Smooth muscle cell (in vitro differentiated cells): ENCODE results near the gene SKIDA1. TPM values are rescaled to one million over a fixed set of nuclear protein-coding genes. Genes with fewer than 3 reads are reported as not detected.
"Not testable (repeated sequence)": the region's sequence is repeated elsewhere in the genome, so short reads cannot be mapped to it uniquely, and the experiment has no call there.

ENCODE experiments used
- DNase-seq: peaks from one replicate; lab custom pipeline; 2025; ENCODE audit not compliant: unreplicated experiment; lab: John Stamatoyannopoulos, UW
- H2AFZ ChIP-seq: fragments of 200-600 bp; sonication (generic); 2 replicates; pipeline ENCODE4 v1.6.0; 2016; ENCODE audit warnings: antibody characterized with exemption, low read depth, mild to moderate bottlenecking
- H3F3A ChIP-seq: fragments of 200-600 bp; sonication (generic); 2 replicates; pipeline ENCODE4 v1.6.0; 2017; ENCODE audit warnings: antibody characterized with exemption, low read depth
- H3K27ac ChIP-seq: fragments of 200-600 bp; sonication (generic); 2 replicates; pipeline ENCODE4 v1.5.1; 2016; ENCODE audit warnings: low read depth, mild to moderate bottlenecking
- H3K27me3 ChIP-seq: fragments of 200-600 bp; sonication (generic); 2 replicates; pipeline ENCODE4 v1.6.1; 2016; ENCODE audit warnings: low read depth, mild to moderate bottlenecking
- H3K36me3 ChIP-seq: fragments of 200-600 bp; sonication (generic); 2 replicates; pipeline ENCODE4 v1.5.1; 2016; ENCODE audit warnings: low read depth
- H3K4me1 ChIP-seq: fragments of 200-600 bp; sonication (generic); 2 replicates; pipeline ENCODE4 v1.5.1; 2016; ENCODE audit warnings: low read depth
- H3K4me2 ChIP-seq: fragments of 200-600 bp; sonication (generic); 2 replicates; pipeline ENCODE4 v1.6.0; 2016; ENCODE audit warnings: mild to moderate bottlenecking
- H3K4me3 ChIP-seq: fragments of 200-600 bp; sonication (generic); 2 replicates; pipeline ENCODE4 v1.5.1; 2016; ENCODE audit warnings: mild to moderate bottlenecking
- H3K79me2 ChIP-seq: fragments of 200-600 bp; sonication (generic); 2 replicates; pipeline ENCODE4 v1.6.0; 2016; ENCODE audit warnings: low read depth, mild to moderate bottlenecking
- H3K9ac ChIP-seq: fragments of 200-600 bp; sonication (generic); 2 replicates; pipeline ENCODE4 v1.6.0; 2016; ENCODE audit warnings: low read depth
- H3K9me3 ChIP-seq: fragments of 200-600 bp; sonication (generic); replicated peaks from 2 replicates; pipeline ENCODE4 v1.5.1; 2016; ENCODE audit warnings: low read depth
- H4K20me1 ChIP-seq: fragments of 200-600 bp; sonication (generic); 2 replicates; pipeline ENCODE4 v1.6.0; 2016; ENCODE audit warnings: low read depth
- WGBS: methylation state at CpG from one replicate; pipeline ENCODE4 v1.1.7; 2016; ENCODE audit warnings: low lambda C conversion rate; 5-methylcytosine and 5-hydroxymethylcytosine counted together
- polyA plus RNA-seq: library from polyadenylated mRNA; unstranded; fragments of >200 nt; fragmentation: Nextera tagmentation; extraction: Ambion mirVana; gene quantifications from 2 replicates; pipeline ENCODE4 v1.2.1, GENCODE V29; 2016
- total RNA-seq: library from RNA; depleted of rRNA; stranded (reverse); fragments of >200 nt; gene quantifications from 2 replicates; pipeline ENCODE4 v1.2.3, GENCODE V29; 2014
- TF ChIP-seq, protein P1 (sequence below): fragments of 200-600 bp; sonication (generic); IDR thresholded peaks from 2 replicates; pipeline ENCODE4 v1.5.1; 2017; ENCODE audit warnings: borderline replicate concordance, mild to moderate bottlenecking, antibody characterized with exemption; ENCODE audit not compliant: insufficient read depth, poor library complexity, severe bottlenecking

SKIDA1 gene
- total and polyA plus RNA-seq, 2 experiments from 2014 or later: 0.53 to 1.8 TPM

DNA sequence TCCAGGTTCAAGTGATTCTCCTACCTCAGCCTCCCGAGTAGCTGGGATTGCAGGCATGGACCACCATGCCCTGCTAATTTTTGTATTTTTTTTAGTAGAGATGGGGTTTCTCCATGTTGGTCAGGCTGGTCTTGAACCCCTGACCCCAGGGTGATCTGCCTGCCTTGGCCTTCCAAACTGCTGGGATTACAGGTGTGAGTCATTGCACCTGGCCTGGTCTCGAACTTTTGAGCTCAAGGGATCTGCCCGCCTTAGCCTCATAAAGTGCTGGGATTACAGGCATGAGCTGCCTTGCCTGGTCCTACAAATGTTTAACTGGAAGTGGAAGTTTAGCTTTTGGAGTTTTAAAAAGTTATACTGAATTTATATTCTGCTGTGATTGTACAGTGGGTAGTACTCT is 11.4 kb upstream of the SKIDA1 start:
- Histone ChIP-seq H3F3A (peaks cover 5% of the 10 kb centered on the region), H3K4me2 (no peak overlapping the region), H3K4me1 (peaks cover 21% of the 10 kb centered on the region), H3K27me3 (no peaks in the 10 kb centered on the region), H4K20me1 (peaks cover 62% of the 10 kb centered on the region), H3K79me2 (peaks cover 72% of the 10 kb centered on the region), H2AFZ (no peak overlapping the region), H3K36me3 (peaks cover 5% of the 10 kb centered on the region), H3K9ac (no peak overlapping the region), H3K9me3 (no peaks in the 10 kb centered on the region), H3K4me3 (no peak overlapping the region), H3K27ac (no peak overlapping the region)
- no peak for DNase-seq
- WGBS: 89% methylated on average over 3 of the region's 3 CpGs
- TF ChIP-seq, protein P1, sequence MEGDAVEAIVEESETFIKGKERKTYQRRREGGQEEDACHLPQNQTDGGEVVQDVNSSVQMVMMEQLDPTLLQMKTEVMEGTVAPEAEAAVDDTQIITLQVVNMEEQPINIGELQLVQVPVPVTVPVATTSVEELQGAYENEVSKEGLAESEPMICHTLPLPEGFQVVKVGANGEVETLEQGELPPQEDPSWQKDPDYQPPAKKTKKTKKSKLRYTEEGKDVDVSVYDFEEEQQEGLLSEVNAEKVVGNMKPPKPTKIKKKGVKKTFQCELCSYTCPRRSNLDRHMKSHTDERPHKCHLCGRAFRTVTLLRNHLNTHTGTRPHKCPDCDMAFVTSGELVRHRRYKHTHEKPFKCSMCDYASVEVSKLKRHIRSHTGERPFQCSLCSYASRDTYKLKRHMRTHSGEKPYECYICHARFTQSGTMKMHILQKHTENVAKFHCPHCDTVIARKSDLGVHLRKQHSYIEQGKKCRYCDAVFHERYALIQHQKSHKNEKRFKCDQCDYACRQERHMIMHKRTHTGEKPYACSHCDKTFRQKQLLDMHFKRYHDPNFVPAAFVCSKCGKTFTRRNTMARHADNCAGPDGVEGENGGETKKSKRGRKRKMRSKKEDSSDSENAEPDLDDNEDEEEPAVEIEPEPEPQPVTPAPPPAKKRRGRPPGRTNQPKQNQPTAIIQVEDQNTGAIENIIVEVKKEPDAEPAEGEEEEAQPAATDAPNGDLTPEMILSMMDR: no peak

- Histone ChIP-seq H3K27ac (peak overlapping the region; percentile 49), H3K4me1 (peaks cover 30% of the 10 kb centered on the region), H4K20me1 (peaks cover 53% of the 10 kb centered on the region), H3K4me2 (peak overlapping the region; percentile 95), H3K4me3 (peak overlapping the region; percentile 64), H3K79me2 (peaks cover 74% of the 10 kb centered on the region)
- not testable (repeated sequence) for H3K9ac ChIP-seq, H2AFZ ChIP-seq, H3K9me3 ChIP-seq, DNase-seq, H3K27me3 ChIP-seq, H3K36me3 ChIP-seq, H3F3A ChIP-seq
- WGBS: 92% methylated on average over 9 of the region's 9 CpGs
Observed at GRCh38 chr10:21535976-21536375, 10.5 kb upstream of the SKIDA1 start.

- H3K4me1 ChIP-seq: peaks cover 34% of the 10 kb centered on the region
- H2AFZ ChIP-seq: no peak overlapping the region
- peak overlapping the region; percentile 95 for H3K4me2 ChIP-seq
- H3K4me3 ChIP-seq: peak overlapping the region; percentile 64
- peaks cover 49% of the 10 kb centered on the region for H4K20me1 ChIP-seq
- WGBS: 31% methylated on average over 9 of the region's 9 CpGs
- TF ChIP-seq, protein P1: no peak
- H3K9me3 ChIP-seq: no peaks in the 10 kb centered on the region
- H3K36me3 ChIP-seq: peaks cover 3% of the 10 kb centered on the region
- H3K27ac ChIP-seq: peak overlapping the region; percentile 49
- no peak for DNase-seq
- peaks cover 75% of the 10 kb centered on the region for H3K79me2 ChIP-seq
- H3K27me3 ChIP-seq: no peaks in the 10 kb centered on the region
- H3F3A ChIP-seq: peaks cover 5% of the 10 kb centered on the region
- no peak overlapping the region for H3K9ac ChIP-seq
Observed at GRCh38 chr10:21535494-21535965, 10.0 kb upstream of the SKIDA1 start.

GRCh38 chr10:21534604-21535493 is 9.4 kb upstream of the SKIDA1 start:
- TF ChIP-seq, protein P1: no peak
- peak; percentile 67 for DNase-seq
- Histone ChIP-seq H3K27me3 (no peaks in the 10 kb centered on the region), H3K4me2 (peak overlapping the region; percentile 95), H3K4me1 (peaks cover 38% of the 10 kb centered on the region), H3K9me3 (no peaks in the 10 kb centered on the region), H2AFZ (no peak overlapping the region), H4K20me1 (peaks cover 44% of the 10 kb centered on the region), H3K36me3 (no peaks in the 10 kb centered on the region), H3F3A (peaks cover 5% of the 10 kb centered on the region), H3K27ac (peak overlapping the region; percentile 75), H3K79me2 (peaks cover 76% of the 10 kb centered on the region), H3K9ac (peak overlapping the region; percentile 67), H3K4me3 (peak overlapping the region; percentile 64)
- under 1% methylated on average over 38 of the region's 96 CpGs for WGBS
